HL-60/S4 treated with phorbol 12-myristate 13-acetate at 8.2 ng/mL for 4 days and 3 days (cell line): ENCODE results near the gene PRAMEF1.
"Not testable (repeated sequence)": the region's sequence is repeated elsewhere in the genome, so short reads cannot be mapped to it uniquely, and the experiment has no call there.

Experiments used
- in situ Hi-C: fragments of 300-500 bp; cut with MboI; formaldehyde crosslinking; loops from 2 replicates; pipeline ENCODE4 v1.15.0; 2022; ENCODE audit warnings: low sequenced_read_pairs

The PRAMEF1 gene, protein sequence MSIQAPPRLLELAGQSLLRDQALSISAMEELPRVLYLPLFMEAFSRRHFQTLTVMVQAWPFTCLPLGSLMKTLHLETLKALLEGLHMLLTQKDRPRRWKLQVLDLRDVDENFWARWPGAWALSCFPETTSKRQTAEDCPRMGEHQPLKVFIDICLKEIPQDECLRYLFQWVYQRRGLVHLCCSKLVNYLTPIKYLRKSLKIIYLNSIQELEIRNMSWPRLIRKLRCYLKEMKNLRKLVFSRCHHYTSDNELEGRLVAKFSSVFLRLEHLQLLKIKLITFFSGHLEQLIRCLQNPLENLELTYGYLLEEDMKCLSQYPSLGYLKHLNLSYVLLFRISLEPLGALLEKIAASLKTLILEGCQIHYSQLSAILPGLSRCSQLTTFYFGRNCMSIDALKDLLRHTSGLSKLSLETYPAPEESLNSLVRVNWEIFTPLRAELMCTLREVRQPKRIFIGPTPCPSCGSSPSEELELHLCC

DNA sequence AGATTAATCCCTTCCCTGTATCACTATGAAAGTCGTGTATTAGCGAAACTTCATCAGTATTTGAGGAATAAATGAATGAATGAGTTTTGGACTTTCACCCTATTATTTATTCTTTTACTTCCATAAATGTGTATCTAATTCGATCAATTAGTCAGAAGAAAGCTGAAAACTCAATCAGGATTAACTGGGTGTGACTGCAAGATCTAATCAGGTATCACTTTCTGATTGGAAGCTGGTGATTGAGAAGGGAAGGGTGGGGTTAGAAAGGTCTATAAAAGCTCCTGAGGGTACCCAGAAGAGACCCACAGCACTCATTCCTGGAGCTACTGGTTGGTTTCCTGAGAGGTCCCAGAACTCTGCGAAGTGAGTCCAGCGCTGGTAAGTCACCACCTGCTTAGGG, at the start of gene PRAMEF1:
Gene PRAMEF1, plus strand, starts transcription at position 301 of the 400 bp plus-strand sequence. CDS start 1,831 bp downstream, outside the sequence.
- in situ Hi-C loops = not testable (repeated sequence)

DNA sequence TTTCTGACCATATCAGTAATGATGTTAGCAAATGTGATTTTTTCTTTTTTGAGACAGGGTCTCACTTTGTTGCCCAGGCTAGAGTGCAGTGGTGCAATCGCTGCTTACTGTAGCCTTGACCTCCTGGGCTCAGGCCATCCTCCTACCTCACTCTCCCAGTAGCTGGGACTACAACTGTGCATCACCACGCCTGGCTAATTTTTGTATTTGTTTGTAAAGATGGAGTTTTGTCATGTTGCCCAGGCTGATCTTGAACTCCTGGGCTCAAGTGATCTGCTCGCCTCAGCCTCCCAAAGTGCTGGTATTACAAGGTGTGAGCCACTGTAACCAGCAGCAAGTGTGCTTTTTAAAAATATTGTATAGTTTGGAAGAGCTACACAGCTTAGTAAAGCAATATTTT, 49.3 kb upstream of the PRAMEF1 start:
- in situ Hi-C loops = no loop called here

DNA sequence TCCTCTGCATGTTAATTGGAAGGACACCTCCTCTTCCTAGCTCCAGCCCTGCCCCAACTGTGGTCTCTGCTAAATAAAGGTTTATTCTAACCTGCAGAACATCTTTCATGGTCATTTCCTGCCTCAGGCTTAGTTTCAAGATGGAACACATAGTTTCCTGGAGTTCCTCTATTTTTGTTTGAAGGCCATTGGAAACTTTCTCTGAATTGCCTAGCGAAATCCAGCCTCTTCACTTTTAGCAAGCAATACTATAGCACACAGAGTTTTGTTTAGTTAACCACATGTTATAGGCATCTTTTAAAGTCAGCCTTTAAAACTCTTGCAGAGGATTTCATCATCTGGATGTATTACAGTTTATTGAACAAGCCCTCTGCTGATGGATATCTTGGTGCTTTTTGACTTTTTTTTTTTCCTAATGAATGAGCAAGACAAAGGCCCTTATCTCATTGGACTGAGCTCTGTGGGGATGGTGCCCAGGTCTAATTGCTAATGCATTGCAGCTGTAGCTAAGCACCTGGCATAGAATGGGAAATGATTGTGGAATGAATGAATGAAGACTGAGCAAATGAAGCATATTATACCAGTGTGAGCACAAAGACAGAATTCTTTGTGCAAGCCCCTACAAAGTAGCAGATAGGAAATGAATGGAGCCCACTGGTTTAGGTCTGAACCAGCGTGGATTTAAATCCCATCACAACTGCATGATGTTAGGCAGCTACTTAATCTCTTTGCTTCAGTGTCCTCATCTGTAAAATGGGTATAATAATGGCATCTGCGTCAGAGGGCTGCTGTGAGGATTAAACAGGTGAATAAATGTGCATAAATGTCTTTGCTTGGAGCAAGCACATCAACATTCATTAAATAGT, 45.8 kb upstream of the PRAMEF1 start:
- in situ Hi-C loops = no loop called here

DNA sequence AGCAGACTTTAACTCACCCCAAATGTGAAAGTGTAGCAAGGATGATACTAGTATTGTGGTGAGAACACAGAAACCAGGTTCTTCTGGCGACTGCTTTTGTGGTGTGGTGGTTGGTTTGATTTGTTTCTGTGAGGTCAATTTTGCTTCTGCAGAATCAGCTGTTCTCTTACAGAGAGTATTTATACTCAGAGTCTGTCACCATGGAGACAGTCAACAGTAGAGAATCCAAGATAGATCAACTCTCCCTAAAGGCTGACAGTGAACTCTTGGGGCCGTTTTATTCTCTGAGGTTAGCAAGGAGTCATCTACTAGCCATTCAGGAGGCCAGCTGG, 45.2 kb upstream of the PRAMEF1 start, which contains the start of gene CFAP107:
Gene CFAP107, plus strand, starts transcription at position 209 of the 332 bp plus-strand sequence. CDS start 231 bp downstream, outside the sequence.
- in situ Hi-C loops = no loop called here

DNA sequence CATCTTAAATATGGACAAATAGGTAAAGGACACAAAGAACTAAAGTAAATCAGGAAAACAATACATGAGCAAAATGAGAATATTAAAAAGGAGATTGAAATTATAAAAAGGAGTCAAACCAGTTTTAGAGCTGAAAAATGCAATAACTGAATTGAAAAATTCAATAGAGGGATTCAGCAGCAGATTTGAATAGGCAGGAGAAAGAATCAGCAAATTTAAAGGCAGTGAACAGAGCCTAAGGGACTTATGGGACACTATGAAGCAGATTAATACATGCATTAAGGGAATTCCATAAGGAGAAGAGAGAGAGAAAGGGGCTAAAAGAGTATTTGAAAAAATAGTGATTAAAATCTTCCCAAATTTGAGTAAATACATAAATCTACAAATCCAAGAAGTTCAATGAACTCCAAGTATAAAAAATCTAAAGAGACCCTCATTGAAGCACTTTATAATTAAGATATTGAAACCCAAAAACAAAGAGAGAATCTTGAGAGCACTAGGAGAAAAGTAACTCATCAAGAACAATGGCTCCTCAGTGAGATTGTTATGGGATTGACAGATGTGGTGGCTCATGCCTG, 42.3 kb upstream of the PRAMEF1 start:
- in situ Hi-C loops = no loop called here

DNA sequence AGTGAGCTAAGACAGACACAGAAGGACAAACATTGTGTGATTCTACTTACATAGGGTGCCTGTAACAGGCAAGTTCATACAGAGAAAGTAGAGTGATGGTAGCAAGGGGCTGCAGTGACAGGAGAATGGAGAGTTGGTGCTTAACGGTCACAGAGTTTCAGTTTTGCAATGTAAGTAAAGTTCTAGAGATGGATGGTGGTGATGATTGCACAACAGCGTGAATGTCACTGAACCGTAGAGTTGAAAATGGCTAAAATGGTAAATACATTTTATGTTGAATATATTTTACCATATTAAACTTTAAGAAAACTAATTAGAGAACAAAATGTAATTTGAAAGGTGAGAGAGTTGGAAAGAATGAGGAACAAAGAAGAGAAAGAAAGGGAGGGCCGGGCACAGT, 36.5 kb upstream of the PRAMEF1 start:
- in situ Hi-C loops = no loop called here

DNA sequence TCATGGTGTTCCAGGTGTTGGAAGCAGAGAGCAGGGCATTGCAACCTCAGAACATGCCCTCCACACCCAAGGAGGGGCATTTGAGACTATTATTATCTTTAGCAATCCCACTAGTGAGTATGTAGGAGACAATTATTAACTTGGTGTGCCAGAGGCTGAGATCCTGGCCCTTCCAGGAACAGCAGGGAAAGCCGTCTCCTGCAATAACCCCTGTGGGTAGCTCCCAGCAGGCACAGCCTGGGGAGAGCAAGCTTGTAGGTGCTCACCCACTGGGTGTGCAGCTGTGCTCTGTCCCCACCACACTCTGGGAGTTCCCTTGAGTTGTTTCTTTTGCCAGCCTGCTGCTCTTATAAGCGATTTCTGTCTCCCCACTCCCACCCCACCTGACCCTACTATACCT, 34.9 kb upstream of the PRAMEF1 start:
- in situ Hi-C loops = no loop called here

DNA sequence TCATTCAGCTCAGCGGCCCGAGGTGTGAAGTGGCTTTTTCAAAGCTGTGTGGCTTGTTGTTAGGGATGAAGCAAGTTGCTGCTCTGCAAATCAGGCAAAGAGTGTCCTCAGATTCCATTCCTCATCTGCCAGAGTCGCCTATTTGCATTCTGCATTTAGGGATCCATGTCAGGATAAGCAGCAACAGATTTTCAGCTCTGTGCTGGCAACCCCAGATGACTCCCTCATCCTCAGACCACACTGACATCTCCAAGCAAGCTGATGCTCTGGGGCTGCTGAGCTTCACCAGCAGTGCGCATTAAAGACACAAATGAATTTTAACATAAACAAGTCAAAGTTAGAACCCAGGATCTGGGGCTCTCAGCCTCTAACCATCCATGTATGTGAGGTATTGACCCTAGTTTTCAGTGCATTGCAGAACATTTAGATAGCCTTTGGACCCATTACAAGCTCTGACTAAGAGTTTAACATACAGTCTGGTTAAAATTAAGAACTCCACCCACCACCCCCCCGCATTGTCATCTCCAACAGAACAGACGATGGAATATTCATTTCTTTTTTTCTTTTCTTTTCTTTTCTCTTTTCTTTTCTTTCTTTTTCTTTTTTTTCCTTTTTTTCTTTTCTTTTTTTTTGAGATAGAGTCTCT, 34.3 kb upstream of the PRAMEF1 start:
- in situ Hi-C loops = no loop called here

DNA sequence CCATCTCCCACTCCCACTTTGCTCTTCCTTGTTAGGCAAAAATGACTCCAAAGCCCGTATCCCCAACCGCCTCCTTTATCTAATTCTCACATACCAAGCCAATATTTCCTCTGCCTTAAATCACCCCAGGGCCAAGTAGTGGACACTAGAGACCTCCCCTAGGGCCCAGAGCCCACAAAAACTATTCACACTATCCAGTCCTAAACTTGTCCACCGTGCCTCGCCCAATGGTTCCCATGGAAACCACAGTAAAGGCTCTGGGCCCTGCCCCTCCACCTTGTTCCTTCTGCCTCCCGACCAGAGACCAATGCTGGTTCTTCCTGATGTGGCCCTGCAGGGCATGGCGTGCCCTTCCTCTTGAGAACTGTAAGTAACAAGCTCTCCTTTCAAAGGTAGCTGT, 33.4 kb upstream of the PRAMEF1 start:
- in situ Hi-C loops = no loop called here

DNA sequence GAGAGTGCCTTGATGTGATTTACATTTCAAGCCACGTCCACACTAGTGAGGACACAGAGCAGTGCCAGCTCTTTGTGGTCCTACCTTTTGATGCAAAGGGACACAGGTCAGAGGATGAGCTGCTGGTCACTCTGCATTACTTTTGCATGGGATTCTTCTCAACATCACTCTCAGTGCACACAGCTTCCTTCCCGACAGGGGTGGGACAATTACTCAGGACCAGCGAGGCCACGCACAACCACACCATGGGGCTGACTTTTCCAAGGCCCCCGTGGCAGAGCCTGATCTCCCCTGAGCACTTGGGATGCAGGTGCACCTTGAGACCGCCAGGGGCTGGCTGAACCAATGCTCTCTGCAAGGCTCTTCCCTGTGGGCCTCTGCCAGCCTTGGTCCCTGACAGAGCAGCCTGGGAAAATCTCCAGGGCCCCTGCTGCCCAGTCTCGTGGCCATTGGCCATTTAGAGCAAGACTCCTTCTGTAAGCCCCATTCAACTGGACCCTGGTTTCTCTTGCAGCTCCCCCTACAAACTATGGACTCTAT, 30.9 kb upstream of the PRAMEF1 start:
- in situ Hi-C loops = no loop called here

DNA sequence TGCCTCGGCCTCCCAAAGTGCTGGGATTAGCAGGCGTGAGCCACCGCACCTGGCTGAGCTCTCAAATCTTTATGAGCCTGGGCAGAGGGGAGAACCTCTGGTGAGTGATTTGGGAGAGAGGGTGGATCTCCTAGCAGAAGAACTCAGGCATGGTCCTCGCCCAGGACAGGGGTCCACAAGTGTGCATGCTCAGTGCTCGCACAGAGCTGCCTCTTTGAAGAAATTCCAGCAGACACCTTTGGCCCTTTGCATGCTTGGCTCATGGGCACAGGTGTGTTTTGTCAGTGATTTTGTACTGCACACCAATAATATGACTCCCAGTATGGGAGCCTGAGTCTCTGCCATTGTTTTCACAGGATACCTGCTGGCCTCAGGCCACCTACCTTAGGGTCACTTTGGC, 29.4 kb upstream of the PRAMEF1 start:
- in situ Hi-C loops = no loop called here

DNA sequence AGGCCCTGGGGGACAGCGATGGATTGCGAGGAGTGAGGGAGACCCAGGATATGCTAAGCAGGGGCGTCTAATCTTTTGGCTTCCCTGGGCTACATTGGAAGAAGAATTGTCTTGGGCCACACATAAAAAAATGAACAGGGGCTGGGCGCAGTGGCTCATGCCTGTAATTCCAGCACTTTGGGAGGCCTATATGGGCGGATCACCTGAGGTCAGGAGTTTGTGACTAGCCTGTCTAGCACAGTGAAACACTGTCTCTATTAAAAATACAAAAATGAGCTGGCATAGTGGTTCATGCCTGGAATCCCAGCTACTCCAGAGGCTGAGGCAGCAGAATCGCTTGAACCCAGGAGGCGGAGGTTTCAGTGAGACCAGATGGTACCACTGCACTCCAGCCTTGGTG, 28.4 kb upstream of the PRAMEF1 start:
- in situ Hi-C loops = no loop called here

DNA sequence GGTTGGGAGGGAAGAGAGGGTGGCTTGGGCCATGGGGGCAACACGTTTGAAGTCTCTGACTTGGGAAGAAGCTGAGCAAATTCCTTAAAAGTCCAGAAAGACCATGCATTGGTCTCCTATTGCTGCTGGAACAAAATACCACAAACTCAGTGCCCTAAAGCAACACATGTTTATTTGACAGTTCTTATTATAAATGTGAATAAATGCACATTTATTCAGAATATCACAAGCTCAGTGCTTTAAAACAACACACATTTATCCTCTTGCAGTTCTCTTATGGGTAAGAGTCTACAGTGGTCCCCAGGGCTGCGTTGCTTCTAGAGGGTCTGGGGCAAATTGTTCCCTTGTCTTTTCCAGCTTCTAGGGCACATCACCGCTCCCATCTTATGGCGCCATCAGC, 27.7 kb upstream of the PRAMEF1 start:
- in situ Hi-C loops = no loop called here

DNA sequence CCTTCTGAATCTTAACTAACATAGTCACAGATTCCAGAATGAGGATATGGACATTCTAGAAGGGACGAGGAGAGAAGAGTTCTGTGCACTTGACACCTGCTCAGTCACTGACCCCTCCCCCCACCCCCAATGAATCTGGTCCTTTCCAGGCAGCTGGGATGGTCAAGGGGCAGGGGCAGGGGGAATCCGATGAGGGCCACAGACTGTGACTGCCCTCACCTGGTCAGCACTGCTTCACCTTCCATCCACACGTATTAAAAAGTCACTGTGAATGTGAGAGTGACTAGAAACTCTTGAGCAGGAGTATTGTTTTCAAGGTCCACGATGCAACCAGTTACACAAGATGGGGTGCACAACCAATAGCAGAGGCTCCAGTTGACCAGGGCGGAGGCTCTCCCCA, 27.2 kb upstream of the PRAMEF1 start:
- in situ Hi-C loops = no loop called here

DNA sequence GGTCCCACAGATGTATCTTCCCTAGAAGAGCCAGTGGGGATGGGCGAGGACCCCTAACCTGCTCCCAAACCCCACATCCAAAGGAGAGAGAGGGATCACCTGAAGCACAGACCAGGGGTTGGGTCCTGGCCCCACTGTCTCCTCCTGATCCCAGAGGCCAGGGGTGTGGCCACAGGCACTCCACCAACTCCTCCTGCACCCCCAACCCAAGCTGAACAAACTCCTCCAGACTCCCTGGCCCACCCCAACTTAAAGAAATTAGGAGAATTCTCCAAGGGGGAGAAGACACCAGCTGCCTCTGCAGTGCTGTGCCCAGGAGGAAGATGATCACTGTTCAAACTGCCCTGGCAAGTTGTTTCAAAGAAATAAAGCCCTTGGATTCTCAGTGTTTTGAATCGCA, 22.2 kb upstream of the PRAMEF1 start:
- in situ Hi-C loops = no loop called here

DNA sequence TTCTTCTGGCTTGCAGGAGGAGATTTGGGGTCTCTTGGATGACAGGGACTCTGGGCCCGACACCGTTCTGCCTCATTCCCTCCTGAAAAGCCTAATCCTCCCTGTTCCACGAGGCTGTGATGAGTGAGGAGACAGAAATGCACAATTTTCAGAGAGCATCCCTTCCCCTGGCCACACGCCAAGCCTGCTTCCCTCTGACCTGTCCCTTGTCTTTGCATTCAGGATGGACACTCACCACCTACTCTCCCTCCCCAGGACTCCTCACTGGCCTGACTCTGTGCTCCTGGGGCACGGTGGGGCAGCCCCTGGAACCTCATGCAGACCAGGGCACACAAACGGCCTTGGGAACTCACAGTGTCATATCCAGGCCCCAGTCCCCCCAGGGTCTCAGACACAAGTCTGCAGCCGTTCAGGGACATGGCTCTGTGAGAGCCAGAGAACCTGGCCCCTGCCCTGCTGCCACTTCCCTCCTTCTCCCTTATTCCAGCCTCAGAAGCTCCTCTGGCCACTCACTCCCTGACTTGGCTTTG, 21.2 kb upstream of the PRAMEF1 start:
- in situ Hi-C loops = no loop called here

DNA sequence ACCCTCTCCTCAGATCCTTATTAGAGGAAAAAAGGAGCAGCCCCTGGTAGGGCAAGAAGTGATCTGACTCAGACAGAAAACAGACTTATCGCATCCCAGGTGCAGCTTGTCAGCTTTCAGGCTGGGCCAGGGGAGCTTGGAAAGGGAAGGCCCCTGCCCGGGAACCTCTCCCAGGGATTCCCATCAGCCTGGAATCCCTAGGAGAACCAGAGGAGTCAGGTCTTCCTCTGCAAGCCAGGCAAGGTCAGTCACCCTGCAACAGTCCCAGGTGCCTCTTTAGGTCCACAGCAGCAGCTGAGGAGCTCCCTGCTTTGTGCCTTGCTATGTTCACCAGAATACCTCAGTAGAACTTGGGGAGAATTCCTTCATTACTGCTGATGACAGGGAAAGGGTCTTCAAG, 20.6 kb upstream of the PRAMEF1 start:
- in situ Hi-C loops = no loop called here

DNA sequence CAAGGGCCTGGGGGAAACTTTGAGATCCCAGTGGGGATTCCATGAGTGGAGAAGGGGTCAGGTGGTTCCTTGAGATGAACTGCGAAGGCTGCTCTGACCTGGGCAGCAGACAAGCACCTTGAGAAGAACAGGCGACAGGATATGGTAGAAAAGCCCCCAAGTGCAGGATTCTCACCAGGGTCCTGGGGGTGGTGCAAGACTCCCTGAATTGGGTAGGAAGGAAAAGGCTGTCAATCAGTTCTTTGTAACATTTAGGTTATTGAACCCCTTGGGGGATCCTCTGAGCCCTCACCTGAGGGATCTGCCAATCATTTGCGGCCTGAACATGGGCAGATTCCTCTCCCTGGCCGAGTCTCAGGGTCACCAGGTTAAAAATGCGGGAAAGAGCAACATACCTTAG, 20.0 kb upstream of the PRAMEF1 start:
- in situ Hi-C loops = no loop called here

DNA sequence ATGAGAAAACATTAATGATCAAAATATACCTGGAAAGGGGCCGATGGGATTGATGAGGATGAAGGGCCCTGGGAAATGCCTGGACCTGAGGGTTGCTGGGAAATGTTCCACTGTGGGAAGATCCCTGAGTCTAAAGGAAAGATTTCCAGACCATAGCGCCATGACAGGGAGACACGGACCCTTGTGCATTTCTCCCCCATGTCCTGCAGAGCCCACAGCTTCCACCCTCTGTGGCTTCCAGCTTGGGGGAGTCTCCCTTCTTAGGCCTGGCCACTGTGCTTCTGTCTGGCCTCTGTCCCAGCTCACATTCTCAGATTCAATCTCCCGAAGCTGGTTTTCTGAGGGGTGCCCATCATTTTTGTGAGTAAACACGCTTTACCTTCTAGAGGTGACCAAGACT, 18.7 kb upstream of the PRAMEF1 start:
- in situ Hi-C loops = no loop called here

DNA sequence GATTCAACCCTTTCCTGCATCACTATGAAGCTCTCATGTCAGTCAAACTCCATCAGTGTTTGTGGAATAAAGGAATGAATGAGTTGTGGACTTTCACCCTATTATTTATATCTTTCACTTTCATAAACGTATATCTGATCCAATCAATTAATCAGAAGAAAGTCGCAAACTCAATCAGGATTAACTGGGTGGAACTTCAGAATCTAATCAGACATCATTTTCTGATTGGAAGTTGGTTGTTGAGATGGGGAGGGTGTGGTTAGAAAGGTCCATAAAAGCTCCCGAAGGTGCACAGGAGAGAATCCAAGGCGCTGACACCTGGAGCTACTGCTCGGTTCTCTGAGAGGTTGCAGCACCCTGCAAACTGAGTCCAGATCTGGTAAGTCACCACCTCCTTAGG, 17.8 kb upstream of the PRAMEF1 start, which contains the start of gene PRAMEF12:
Gene PRAMEF12, plus strand, starts transcription at position 301 of the 400 bp plus-strand sequence. CDS start 1,130 bp downstream, outside the sequence.
- in situ Hi-C loops = no loop called here
